AG10803 (cell line): ENCODE data around the gene ZBTB45.
"Not testable (repeated sequence)": the region's sequence is repeated elsewhere in the genome, so short reads cannot be mapped to it uniquely, and the experiment has no call there.

ENCODE experiments used
- DNase-seq: peaks from one replicate; pipeline ENCODE4 v3.0.0; 2010; ENCODE audit warnings: low read depth
- H3K4me3 ChIP-seq: 2 replicates; pipeline ENCODE4 v1.5.1; 2011; ENCODE audit warnings: mild to moderate bottlenecking, low read length, control low read depth
- CTCF ChIP-seq: conservative IDR thresholded peaks from 2 replicates; pipeline ENCODE4 v1.5.1; 2011; ENCODE audit warnings: mild to moderate bottlenecking, low read length, control low read depth, inconsistent platforms

The ZBTB45 gene

GRCh38 chr19:58514564-58515022 lies 5.0 kb downstream of the ZBTB45 start:
- no peak for DNase-seq
- H3K4me3 ChIP-seq: peak overlapping the region; percentile 56
- TF ChIP-seq CTCF: no peak

DNA sequence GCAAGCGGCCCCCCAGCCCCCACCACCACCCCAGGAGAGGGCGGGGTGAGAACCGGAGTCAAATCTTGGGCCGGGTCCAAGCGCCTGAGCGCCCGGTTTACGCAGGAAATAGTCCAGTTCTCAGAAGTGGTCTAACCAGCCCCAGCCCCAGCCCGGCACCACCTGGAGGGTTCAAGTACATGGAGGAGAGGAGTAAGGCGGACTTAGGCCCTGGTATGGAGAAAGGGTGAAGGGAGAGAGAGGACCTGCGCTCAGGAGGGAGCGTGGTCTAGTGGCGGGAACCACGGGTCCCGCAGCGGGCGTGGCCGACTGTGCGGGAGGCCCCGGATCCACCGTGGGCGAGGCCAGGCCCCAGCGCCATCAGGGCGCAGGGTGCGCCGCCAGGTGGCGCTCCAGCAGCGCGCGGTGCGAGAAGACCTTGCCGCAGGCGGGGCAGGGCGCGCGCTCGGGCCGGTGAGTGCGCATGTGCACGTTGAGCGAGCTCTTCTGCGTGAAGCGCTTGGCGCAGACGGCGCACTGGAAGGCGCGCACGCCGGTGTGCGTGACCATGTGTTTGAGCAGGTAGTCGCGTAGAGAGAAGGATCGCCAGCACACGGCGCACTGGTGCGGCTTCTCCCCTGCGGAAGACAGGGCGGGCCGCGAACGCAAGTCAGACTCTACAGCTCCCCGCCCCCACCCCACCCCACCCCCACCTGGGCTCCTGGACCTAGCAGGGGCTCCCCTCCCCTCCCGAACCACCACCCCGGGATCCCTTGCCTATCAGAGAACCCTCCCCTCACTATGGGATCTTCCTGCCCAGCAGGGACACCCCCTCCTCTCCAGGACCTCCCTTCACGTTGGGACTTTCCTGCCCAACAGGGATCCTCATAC lies 5.7 kb downstream of the ZBTB45 start:
- peak overlapping the region; percentile 56 for H3K4me3 ChIP-seq
- peak; percentile 84 for DNase-seq
- peak; percentile 52 for TF ChIP-seq CTCF

GRCh38 chr19:58513213-58513693 lies 6.4 kb downstream of the ZBTB45 start:
- H3K4me3 ChIP-seq: no peak overlapping the region
- DNase-seq: no peak
- TF ChIP-seq CTCF: no peak

GRCh38 chr19:58511353-58512208 lies 8.0 kb downstream of the ZBTB45 start, which contains the start of gene SLC27A5:
Gene SLC27A5, minus strand, starts transcription at chr19:58511992. Its CDS starts 37 bp downstream, at chr19:58511955.
- no peak for TF ChIP-seq CTCF
- DNase-seq: no peak
- H3K4me3 ChIP-seq: no peak within 1 kb of the TSS

GRCh38 chr19:58510084-58510862 lies 9.3 kb downstream of the ZBTB45 start:
- no peak for DNase-seq
- H3K4me3 ChIP-seq: no peak overlapping the region
- no peak for TF ChIP-seq CTCF

- no peak for TF ChIP-seq CTCF
- no peak overlapping the region for H3K4me3 ChIP-seq
- DNase-seq: no peak
Measured at GRCh38 chr19:58509731-58510083, 9.9 kb downstream of the ZBTB45 start.

- DNase-seq, H3K4me3 ChIP-seq: not testable (repeated sequence)
Measured at GRCh38 chr19:58507602-58508223, 11.9 kb downstream of the ZBTB45 start.
